Islet of Langerhans (tissue), 1 donor: Measurements from ENCODE around the gene ETFDH.
"Not testable (repeated sequence)": the region's sequence is repeated elsewhere in the genome, so short reads cannot be mapped to it uniquely, and the experiment has no call there.

ENCODE experiments used
- FAIRE-seq: peaks from one replicate; lab custom pipeline; 2011; peaks lifted over from hg19 to GRCh38; lab: Jason Lieb, UNC

The ETFDH gene

DNA sequence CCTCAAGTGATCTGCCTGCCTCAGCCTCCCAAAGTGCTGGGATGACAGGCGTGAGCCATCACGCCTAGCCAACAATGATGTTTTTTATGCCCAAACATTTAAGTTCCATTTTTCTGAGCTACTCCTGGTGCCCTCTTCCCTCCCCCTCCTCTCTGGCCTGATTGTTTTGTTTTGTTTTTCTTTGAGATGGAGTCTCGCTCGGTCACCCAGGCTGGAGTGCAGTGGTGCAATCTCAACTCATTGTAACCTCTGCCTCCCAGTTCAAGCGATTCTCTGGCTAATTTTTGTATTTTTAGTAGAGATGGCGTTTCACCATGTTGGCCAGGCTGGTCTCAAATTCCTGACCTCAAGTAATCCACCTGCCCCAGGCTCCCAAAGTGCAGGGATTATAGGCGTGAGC, 83.7 kb downstream of the ETFDH start:
- not testable (repeated sequence) for FAIRE-seq

DNA sequence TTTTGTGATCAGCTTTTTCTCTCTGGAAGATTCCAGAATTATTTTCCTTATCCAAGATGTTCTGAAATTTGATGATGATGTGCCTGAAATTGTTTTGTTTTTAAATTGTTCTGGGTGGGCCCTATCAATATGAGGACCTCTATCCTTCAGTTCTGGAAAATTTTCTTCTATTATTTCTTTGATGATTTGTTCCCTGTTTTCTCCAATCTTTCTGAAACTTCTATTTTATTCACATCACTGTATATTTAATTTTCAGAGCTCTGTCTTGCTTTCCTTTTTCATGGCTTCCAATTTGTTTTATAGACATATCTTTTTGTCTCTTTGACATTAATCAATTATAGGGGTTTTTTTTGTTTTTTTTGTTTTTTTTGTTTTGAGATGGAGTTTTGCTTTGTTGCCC, 84.5 kb downstream of the ETFDH start:
- no peak for FAIRE-seq

DNA sequence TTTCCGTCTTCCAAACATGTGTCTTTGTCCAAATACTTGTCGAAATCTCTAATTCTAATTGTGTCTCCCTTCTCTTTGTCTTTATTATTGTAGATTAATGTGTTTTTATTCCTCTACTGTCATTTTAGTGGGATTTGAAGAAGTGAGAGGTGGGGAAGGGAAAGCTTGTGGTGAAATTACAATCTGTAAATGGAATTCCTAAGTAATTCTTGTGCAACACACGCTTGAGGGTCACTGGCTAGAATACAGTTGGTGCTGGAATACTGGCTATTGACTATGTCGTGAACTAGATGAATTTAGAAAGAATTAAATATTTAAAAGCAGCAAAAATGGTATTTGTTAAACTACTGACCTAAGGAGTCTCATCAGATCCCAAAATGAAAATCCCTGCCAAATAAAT, 86.0 kb downstream of the ETFDH start:
- FAIRE-seq: no peak

DNA sequence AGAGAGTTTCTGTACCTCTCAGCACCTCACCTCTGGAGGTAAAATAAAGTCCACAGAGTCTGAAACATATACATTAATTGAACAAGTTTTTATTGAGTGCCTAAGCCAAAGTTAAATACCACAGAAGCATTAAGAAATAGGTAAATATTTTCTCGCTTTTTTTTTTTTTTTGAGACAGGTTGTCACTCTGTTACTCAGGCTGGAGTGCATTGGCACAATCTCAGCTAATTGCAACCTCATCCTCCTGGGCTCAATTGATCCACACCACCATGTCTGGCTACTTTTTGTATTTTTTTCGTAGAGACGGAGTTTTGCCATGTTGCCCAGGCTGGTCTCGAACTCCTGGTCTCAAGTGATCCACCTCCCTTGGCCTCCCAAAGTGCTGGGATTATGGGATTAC, 86.6 kb downstream of the ETFDH start:
- FAIRE-seq: no peak
